Stromal cell of bone marrow (primary cell): ENCODE data around the gene ADAMTS2.

ENCODE experiments used
- DNase-seq: peaks from one replicate; pipeline ENCODE4 v3.0.0-alpha.2; 2012; ENCODE audit warnings: low read depth

The ADAMTS2 gene

GRCh38 chr5:179124853-179125788, 220.1 kb downstream of the ADAMTS2 start:
- DNase-seq: no peak

- DNase-seq: no peak
Measured at GRCh38 chr5:179124273-179124852, 220.9 kb downstream of the ADAMTS2 start.

- DNase-seq: no peak
Measured at GRCh38 chr5:179123491-179124272, 221.6 kb downstream of the ADAMTS2 start.

- DNase-seq: no peak
Measured at GRCh38 chr5:179123109-179123426, 222.2 kb downstream of the ADAMTS2 start.

- DNase-seq: no peak
Measured at GRCh38 chr5:179122411-179123108, 222.7 kb downstream of the ADAMTS2 start.

- DNase-seq: no peak
Measured at GRCh38 chr5:179121667-179122111, 223.6 kb downstream of the ADAMTS2 start.

- no peak for DNase-seq
Measured at GRCh38 chr5:179120951-179121666, 224.2 kb downstream of the ADAMTS2 start.

GRCh38 chr5:179120421-179120861, 224.8 kb downstream of the ADAMTS2 start:
- no peak for DNase-seq

GRCh38 chr5:179119415-179120170, 225.7 kb downstream of the ADAMTS2 start:
- DNase-seq: no peak

GRCh38 chr5:179118756-179119414, 226.4 kb downstream of the ADAMTS2 start:
- DNase-seq: no peak

GRCh38 chr5:179118338-179118737, 226.9 kb downstream of the ADAMTS2 start:
- DNase-seq: no peak

GRCh38 chr5:179115845-179116524, 229.3 kb downstream of the ADAMTS2 start:
- DNase-seq: no peak

- no peak for DNase-seq
Measured at GRCh38 chr5:179115307-179115706, 230.0 kb downstream of the ADAMTS2 start.

GRCh38 chr5:179114756-179115155, 230.5 kb downstream of the ADAMTS2 start:
- DNase-seq: no peak

GRCh38 chr5:179113945-179114641, 231.2 kb downstream of the ADAMTS2 start:
- DNase-seq: no peak

- no peak for DNase-seq
Measured at GRCh38 chr5:179113143-179113530, 232.1 kb downstream of the ADAMTS2 start.

GRCh38 chr5:179112469-179113142, 232.7 kb downstream of the ADAMTS2 start:
- DNase-seq: no peak
